NCI-H2227 treated with DMSO at 0.1 percent for 48 hours (cell line): ENCODE measurements around the gene ZNF879.

Experiments used
- DNase-seq: peaks from one replicate; lab custom pipeline; 2025; lab: John Stamatoyannopoulos, UW

ZNF879 gene

GRCh38 chr5:179008667-179009066, 14.9 kb upstream of the ZNF879 start:
- no peak for DNase-seq

DNA sequence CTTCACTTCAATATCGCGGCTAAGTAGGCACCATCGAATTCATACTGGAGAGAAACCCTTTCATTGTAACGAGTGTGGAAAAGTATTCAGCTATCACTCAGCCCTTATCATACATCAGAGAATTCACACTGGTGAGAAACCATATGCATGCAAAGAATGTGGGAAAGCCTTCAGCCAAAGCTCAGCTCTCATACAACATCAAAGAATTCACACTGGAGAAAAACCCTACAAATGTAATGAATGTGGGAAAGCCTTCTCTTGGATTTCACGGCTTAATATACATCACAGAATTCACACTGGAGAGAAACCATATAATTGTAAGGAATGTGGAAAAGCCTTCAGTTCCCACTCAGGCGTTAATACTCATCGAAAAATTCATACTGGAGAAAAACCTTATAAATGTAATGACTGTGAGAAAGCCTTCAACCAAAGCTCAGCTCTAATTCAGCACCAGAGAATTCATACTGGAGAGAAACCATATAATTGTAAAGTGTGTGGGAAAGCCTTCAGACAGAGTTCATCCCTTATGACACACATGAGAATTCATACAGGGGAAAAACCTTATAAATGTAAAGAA, 9.5 kb downstream of the ZNF879 start:
- DNase-seq = no peak

DNA sequence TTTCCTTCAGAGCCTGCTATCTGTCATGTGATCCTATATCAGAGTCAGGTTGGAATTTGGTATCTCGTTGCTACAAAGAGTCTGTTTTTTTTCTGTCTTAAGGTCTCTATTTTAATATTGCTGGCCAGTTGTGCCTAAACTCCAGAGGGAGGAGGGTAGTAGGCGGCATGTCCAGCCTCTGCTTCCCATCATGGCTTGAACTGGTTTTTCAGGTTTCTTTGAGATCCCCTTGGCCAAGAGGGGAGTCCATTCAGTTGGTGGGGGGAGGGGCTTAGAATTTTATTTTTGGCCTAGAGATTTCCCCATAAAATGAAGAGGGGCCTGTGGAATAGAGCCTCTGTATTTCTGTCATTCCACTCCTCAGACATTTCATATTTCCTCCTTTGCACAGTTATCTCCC, 21.2 kb downstream of the ZNF879 start:
- no peak for DNase-seq

DNA sequence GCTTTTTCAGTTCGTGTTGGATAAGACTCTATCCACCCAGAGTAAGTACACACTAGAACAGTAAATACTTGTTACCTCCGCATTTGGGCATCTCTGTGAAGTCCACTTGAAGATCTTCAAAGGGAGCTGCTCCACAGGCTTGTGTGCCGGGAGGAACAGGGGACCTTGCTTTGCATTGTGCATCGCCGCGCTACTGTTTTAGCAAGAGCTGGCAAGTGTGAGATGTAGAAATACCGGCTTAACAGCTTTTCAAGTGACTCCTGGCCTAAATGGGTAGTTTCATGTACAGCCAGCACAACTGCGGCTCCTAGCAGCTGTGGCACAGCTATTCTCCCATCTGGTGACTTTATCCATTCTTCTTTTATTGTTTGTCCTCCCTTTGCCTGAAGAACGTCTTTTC, 28.2 kb downstream of the ZNF879 start:
- no peak for DNase-seq

DNA sequence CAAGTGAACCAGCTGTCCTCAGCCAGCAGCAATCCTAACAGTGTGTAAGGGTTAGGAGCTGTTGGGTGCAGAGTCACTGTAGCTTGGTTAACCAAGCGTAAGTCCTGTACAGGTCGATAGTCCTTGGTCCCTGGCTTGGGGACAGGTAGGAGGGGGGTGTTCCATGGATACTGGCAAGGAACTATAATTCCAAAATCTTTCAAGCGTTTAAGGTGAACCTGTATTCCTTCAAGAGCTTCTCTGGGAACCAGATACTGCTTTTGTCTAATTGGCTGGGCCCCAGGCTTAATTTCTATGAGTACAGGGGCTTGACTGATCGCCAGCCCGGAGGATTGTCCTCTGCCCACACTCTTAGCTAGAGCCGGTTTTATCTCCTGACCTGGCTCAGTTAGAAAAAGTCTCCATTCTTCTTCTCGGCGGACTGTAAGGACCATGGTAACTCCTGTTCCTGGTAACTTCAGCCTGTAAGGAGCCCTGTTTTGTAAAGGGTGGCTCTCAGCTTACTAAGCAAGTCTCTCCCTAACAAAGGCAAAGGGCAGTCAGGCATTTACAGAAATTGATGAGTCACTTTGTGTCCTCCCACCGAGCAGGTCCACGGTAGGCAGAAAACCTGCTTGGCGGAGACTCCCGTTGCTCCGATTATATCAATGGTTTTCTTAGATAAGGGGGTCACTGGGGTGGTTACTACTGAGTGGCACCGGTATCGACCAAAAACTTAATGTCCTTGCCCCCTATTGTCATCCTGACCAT, 30.6 kb downstream of the ZNF879 start:
- no peak for DNase-seq

- DNase-seq = no peak
These were observed 31.3 kb downstream of the ZNF879 start for GRCh38 chr5:179054876-179055275.

GRCh38 chr5:179055436-179055835, 31.8 kb downstream of the ZNF879 start:
- DNase-seq = no peak

- DNase-seq = no peak
These were observed 32.2 kb downstream of the ZNF879 start for GRCh38 chr5:179055841-179056240.

- peak; percentile 52 for DNase-seq
These were observed 36.8 kb downstream of the ZNF879 start, which contains the start of gene ZNF354C for GRCh38 chr5:179060116-179061008. Gene ZNF354C (plus strand): TSS chr5:179060373. CDS start chr5:179062069, 1,696 bp downstream.

DNA sequence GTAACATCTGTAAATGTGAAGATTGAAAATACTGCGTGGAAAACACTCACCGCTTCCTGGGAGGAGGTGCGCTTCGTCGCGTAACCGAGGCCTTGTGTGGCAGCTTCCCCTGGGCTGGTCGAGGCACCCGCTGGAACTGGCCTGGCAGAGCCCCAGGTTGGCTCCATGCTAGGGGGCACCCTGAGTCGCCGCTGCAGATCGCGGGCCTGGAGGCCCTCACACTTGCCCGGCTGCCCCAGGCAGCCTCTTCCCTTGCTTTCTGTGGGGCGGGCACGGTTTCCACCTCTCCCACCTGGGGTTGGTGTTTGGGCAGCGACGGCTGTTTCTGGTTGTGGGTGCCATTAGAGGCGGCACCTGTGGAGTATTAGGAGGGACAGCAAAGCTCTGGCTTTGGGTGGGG, 37.4 kb downstream of the ZNF879 start:
- no peak for DNase-seq

- no peak for DNase-seq
These were observed 42.1 kb downstream of the ZNF879 start for GRCh38 chr5:179065703-179066102.

DNA sequence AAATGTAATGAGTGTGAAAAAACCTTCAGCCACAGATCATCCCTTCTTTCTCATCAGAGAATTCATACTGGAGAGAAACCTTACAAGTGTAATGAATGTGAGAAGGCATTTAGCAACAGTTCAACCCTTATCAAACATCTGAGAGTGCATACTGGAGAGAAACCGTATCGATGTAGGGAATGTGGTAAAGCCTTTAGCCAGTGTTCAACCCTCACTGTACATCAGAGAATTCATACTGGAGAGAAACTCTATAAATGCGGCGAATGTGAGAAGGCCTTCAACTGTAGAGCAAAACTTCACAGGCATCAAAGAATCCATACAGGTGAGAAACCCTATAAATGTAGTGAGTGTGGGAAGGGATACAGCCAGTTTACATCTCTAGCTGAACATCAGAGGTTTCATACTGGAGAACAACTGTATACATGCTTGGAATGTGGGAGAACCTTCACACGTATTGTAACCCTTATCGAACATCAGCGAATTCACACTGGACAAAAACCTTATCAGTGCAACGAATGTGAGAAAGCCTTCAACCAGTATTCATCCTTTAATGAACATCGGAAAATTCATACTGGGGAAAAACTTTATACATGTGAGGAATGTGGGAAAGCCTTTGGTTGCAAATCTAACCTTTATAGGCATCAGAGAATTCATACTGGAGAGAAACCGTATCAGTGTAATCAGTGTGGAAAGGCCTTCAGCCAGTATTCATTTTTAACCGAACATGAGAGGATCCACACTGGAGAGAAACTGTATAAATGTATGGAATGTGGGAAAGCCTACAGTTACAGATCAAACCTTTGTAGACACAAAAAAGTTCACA, 55.8 kb downstream of the ZNF879 start:
- no peak for DNase-seq

DNA sequence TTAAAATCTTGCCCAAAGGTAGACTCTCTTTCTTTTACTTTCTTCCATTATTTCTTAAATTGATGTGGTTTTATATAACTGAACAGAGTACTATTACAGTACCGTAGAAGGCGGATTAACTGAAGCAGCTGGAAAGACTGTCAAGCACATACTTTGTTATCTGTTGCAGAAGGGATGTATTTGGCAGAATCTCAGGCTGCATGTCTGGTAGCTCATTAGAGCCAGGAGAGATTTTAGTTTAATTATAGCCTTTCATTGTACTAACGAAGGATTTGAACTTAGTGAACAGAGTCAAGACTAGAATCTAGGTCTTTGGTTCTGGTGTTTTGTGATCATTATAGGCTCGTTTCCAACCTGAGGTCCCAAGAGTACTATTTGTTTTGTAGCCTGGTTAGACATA, 57.1 kb downstream of the ZNF879 start:
- no peak for DNase-seq
